Liver (tissue), 9 donors: ENCODE data around the gene RFWD3. TPM values are rescaled to one million over a fixed set of nuclear protein-coding genes. Genes with fewer than 3 reads are reported as not detected.

Source experiments
- DNase-seq: peaks from one replicate; pipeline ENCODE4 v3.0.0-alpha.2; 2017; ENCODE audit warnings: low spot score
- H3K27ac ChIP-seq, 2 donors: one replicate each; pipeline ENCODE4 v1.7.0; 2013; ENCODE audit warnings: inconsistent platforms in 2 of 2, low read length in 2 of 2, control low read depth in 1 of 2, low read depth in 1 of 2, mild to moderate bottlenecking in 1 of 2
- H3K27me3 ChIP-seq, 4 donors: one replicate each; pipeline versions ENCODE4 v1.6.1 to v1.7.0; 2013; ENCODE audit warnings: low read length in 3 of 4, inconsistent platforms in 1 of 4, mild to moderate bottlenecking in 1 of 4, moderate library complexity in 1 of 4; ENCODE audit not compliant: control insufficient read depth in 4 of 4, insufficient read depth in 4 of 4
- H3K36me3 ChIP-seq, 4 donors: one replicate each; pipeline versions ENCODE4 v1.6.1 to v1.7.0; 2013; ENCODE audit warnings: low read length in 3 of 4, mild to moderate bottlenecking in 3 of 4, low read depth in 1 of 4, moderate library complexity in 1 of 4; ENCODE audit not compliant: control insufficient read depth in 4 of 4, insufficient read depth in 3 of 4
- H3K4me1 ChIP-seq, 4 donors: one replicate each; pipeline versions ENCODE4 v1.6.1 to v1.7.0; 2013; ENCODE audit warnings: low read length in 3 of 4, mild to moderate bottlenecking in 3 of 4, moderate library complexity in 1 of 4; ENCODE audit not compliant: control insufficient read depth in 4 of 4, insufficient read depth in 4 of 4
- H3K4me3 ChIP-seq, 3 donors: one replicate each; pipeline versions ENCODE4 v1.6.1 to v1.7.0; 2013; ENCODE audit warnings: low read length in 3 of 3, control low read depth in 1 of 3, low read depth in 1 of 3, mild to moderate bottlenecking in 1 of 3
- H3K9ac ChIP-seq, 2 donors: one replicate each; pipeline ENCODE4 v1.7.0; 2013; ENCODE audit warnings: low read length in 2 of 2, mild to moderate bottlenecking in 2 of 2, moderate library complexity in 2 of 2, control low read depth in 1 of 2, low read depth in 1 of 2
- H3K9me3 ChIP-seq, 4 donors: one replicate each; pipeline versions ENCODE4 v1.6.1 to v1.7.0; 2013; ENCODE audit warnings: low read length in 3 of 4; ENCODE audit not compliant: control insufficient read depth in 4 of 4
- ATF3 ChIP-seq: IDR thresholded peaks from 2 replicates; pipeline ENCODE4 v1.6.1; 2016; ENCODE audit warnings: antibody characterized with exemption
- CTCF ChIP-seq: fragments of 150-350 bp; IDR thresholded peaks from 2 replicates; pipeline ENCODE4 v1.5.1; 2017; ENCODE audit warnings: improper control_type of control experiment, low read depth, low read length; ENCODE audit not compliant: missing input control
- EGR1 ChIP-seq, 2 donors: IDR thresholded peaks; 2 replicates each; pipeline ENCODE4 v1.6.1; 2016 to 2018; ENCODE audit warnings: antibody characterized with exemption in 2 of 2, low read depth in 2 of 2
- FOXA1 ChIP-seq: IDR thresholded peaks from 2 replicates; pipeline ENCODE4 v1.6.1; 2016; ENCODE audit warnings: antibody characterized with exemption
- FOXA2 ChIP-seq: IDR thresholded peaks from 2 replicates; pipeline ENCODE4 v1.6.1; 2016; ENCODE audit warnings: antibody characterized with exemption
- GABPA ChIP-seq, 2 donors: IDR thresholded peaks in 1 of 2; conservative IDR thresholded peaks in 1 of 2; 2 replicates each; pipeline ENCODE4 v1.6.1; 2016; ENCODE audit warnings: antibody characterized with exemption in 2 of 2, mild to moderate bottlenecking in 1 of 2, moderate library complexity in 1 of 2
- HNF4A ChIP-seq, 2 donors: conservative IDR thresholded peaks; 2 replicates each; pipeline ENCODE4 v1.6.1; 2016; ENCODE audit warnings: antibody characterized with exemption in 2 of 2, mild to moderate bottlenecking in 2 of 2
- HNF4G ChIP-seq: IDR thresholded peaks from 2 replicates; pipeline ENCODE4 v1.6.1; 2016; ENCODE audit warnings: antibody characterized with exemption
- JUND ChIP-seq, 2 donors: IDR thresholded peaks; 2 replicates each; pipeline ENCODE4 v1.6.1; 2016; ENCODE audit warnings: antibody characterized with exemption in 2 of 2
- MAX ChIP-seq: IDR thresholded peaks from 2 replicates; pipeline ENCODE4 v1.6.1; 2016; ENCODE audit warnings: antibody characterized with exemption
- NR2F2 ChIP-seq: IDR thresholded peaks from 2 replicates; pipeline ENCODE4 v1.6.1; 2016; ENCODE audit warnings: antibody characterized with exemption
- RAD21 ChIP-seq, 2 donors: IDR thresholded peaks; 2 replicates each; pipeline ENCODE4 v1.6.1; 2016; ENCODE audit warnings: antibody characterized with exemption in 2 of 2, mild to moderate bottlenecking in 2 of 2
- REST ChIP-seq: IDR thresholded peaks from 2 replicates; pipeline ENCODE4 v1.6.1; 2016; ENCODE audit warnings: antibody characterized with exemption, mild to moderate bottlenecking
- RXRA ChIP-seq, 2 donors: IDR thresholded peaks; 2 replicates each; pipeline ENCODE4 v1.6.1; 2017 to 2018; ENCODE audit warnings: antibody characterized with exemption in 2 of 2, mild to moderate bottlenecking in 1 of 2
- SP1 ChIP-seq: IDR thresholded peaks from 2 replicates; pipeline ENCODE4 v1.6.1; 2018; ENCODE audit warnings: antibody characterized with exemption, mild to moderate bottlenecking
- TAF1 ChIP-seq: conservative IDR thresholded peaks from 2 replicates; pipeline ENCODE4 v1.6.1; 2016; ENCODE audit warnings: antibody characterized with exemption, mild to moderate bottlenecking
- YY1 ChIP-seq: IDR thresholded peaks from 2 replicates; pipeline ENCODE4 v1.6.1; 2016; ENCODE audit warnings: antibody characterized with exemption, mild to moderate bottlenecking
- ZBTB33 ChIP-seq: IDR thresholded peaks from 2 replicates; pipeline ENCODE4 v1.6.1; 2016; ENCODE audit warnings: antibody characterized with exemption
- WGBS: extraction: QIAGEN DNeasy Blood & Tissue Kit; methylation state at CpG from one replicate; pipeline ENCODE4 v1.1.7; 2013; 5-methylcytosine and 5-hydroxymethylcytosine counted together
- polyA plus RNA-seq, 2 donors: library from polyadenylated mRNA; stranded (reverse) in 1 of 2; unstranded in 1 of 2; fragments of 200-250 nt in 1 of 2; fragments of >200 nt in 1 of 2; fragmentation: Nextera tagmentation in 1 of 2; extraction: Ambion mirVana in 1 of 2; gene quantifications; one replicate each; pipeline versions ENCODE4 v1.2.1 to v1.2.3, GENCODE V29; 2013 to 2015
- total RNA-seq, 2 donors: library from RNA; depleted of rRNA; stranded (reverse); fragments of >200 nt; gene quantifications; one replicate each; pipeline ENCODE4 v1.2.3, GENCODE V29; 2014
- donor health status: healthy.
- donor health status: healthy.
- donor health status: healthy.
- donor health status: healthy.
- donor health status: healthy.

The RFWD3 gene
- total and polyA plus RNA-seq, 4 donors: 2.4 to 21.8 (median 9.0) TPM

GRCh38 chr16:74623214-74623838 is 43.4 kb downstream of the RFWD3 start:
- no peaks in the 10 kb centered on the region for H3K27me3 ChIP-seq
- peaks cover 6 to 46% (median 28%) of the 10 kb centered on the region in 4 donors for H3K4me1 ChIP-seq
- TF ChIP-seq JUND (IDR thresholded peaks at IDR 0.05): no peak
- TF ChIP-seq SP1: no peak
- TF ChIP-seq RAD21 (IDR thresholded peaks at IDR 0.05): peak; percentile 91 to 92
- TF ChIP-seq FOXA2: no peak
- TF ChIP-seq HNF4A (conservative IDR thresholded peaks at IDR 0.05): no peak
- TF ChIP-seq MAX: no peak
- TF ChIP-seq HNF4G: no peak
- no peak for TF ChIP-seq ZBTB33
- TF ChIP-seq NR2F2: no peak
- no peak for TF ChIP-seq GABPA (IDR thresholded peaks at IDR 0.05 in 1 of 2, conservative IDR thresholded peaks at IDR 0.05 in 1 of 2)
- TF ChIP-seq CTCF: peak; percentile 59
- no peak for TF ChIP-seq EGR1 (IDR thresholded peaks at IDR 0.05; ENCODE audit: low read depth in 2 of 2)
- TF ChIP-seq FOXA1: no peak
- TF ChIP-seq TAF1: no peak
- TF ChIP-seq RXRA (IDR thresholded peaks at IDR 0.05): no peak
- TF ChIP-seq YY1: no peak
- no peak for TF ChIP-seq ATF3
- TF ChIP-seq REST: no peak
- no peak overlapping the region for H3K4me3 ChIP-seq
- DNase-seq: no peak
- WGBS: 27% methylated on average over 4 of the region's 4 CpGs
- H3K9me3 ChIP-seq: no peaks in the 10 kb centered on the region
- H3K9ac ChIP-seq: no peak overlapping the region
- H3K27ac ChIP-seq: no peak overlapping the region
- peaks cover 2 to 7% (median 5%) of the 10 kb centered on the region in 4 donors for H3K36me3 ChIP-seq
